Tibial nerve (tissue), 4 donors: ENCODE data around the gene PRR15L. TPM values are rescaled to one million over a fixed set of nuclear protein-coding genes. Genes with fewer than 3 reads are reported as not detected.

Experiments
- DNase-seq, 2 donors: peaks; one replicate each; pipeline ENCODE4 v3.0.0-alpha.2; 2019; ENCODE audit warnings: low spot score in 2 of 2
- H3K27ac ChIP-seq, 4 donors: fragments of 200-600 bp; sonication (generic) in 3 of 4; one replicate each; pipeline ENCODE4 v1.5.1; 2017 to 2019; ENCODE audit warnings: mild to moderate bottlenecking in 1 of 4
- H3K27me3 ChIP-seq, 2 donors: fragments of 200-600 bp; sonication (generic) in 1 of 2; one replicate each; pipeline versions ENCODE4 v1.5.1 to v1.6.0; 2017 to 2019
- H3K36me3 ChIP-seq, 3 donors: fragments of 200-600 bp; sonication (generic); one replicate each; pipeline ENCODE4 v1.5.1; 2018 to 2019
- H3K4me1 ChIP-seq, 4 donors: fragments of 200-600 bp; sonication (generic) in 3 of 4; one replicate each; pipeline ENCODE4 v1.5.1; 2017 to 2019
- H3K4me3 ChIP-seq, 4 donors: fragments of 200-600 bp; sonication (generic) in 3 of 4; one replicate each; pipeline ENCODE4 v1.5.1; 2017 to 2019; ENCODE audit warnings: mild to moderate bottlenecking in 1 of 4, moderate library complexity in 1 of 4
- H3K9me3 ChIP-seq, 4 donors: fragments of 200-600 bp; sonication (generic) in 3 of 4; one replicate each; pipeline ENCODE4 v1.5.1; 2017 to 2019
- EP300 ChIP-seq, 2 donors: sonication (generic); formaldehyde crosslinking; IDR thresholded peaks; one replicate each; pipeline ENCODE4 v1.6.1; 2017; ENCODE audit warnings: antibody characterized with exemption in 2 of 2, mild to moderate bottlenecking in 1 of 2
- POLR2A ChIP-seq, 2 donors: fragments of 450-650 bp; IDR thresholded peaks; one replicate each; pipeline ENCODE4 v1.6.1; 2017; ENCODE audit warnings: antibody characterized with exemption in 2 of 2, mild to moderate bottlenecking in 2 of 2, moderate library complexity in 2 of 2
- WGBS, 2 donors: methylation state at CpG; one replicate each; pipeline ENCODE4 v1.1.5; 2018; 5-methylcytosine and 5-hydroxymethylcytosine counted together
- total RNA-seq, 4 donors: library from RNA; depleted of rRNA; stranded (reverse); fragments of >200 nt; gene quantifications; one replicate each; pipeline ENCODE4 v1.1.0, GENCODE V29; 2016
- TF ChIP-seq, protein P1 (sequence below), 5 experiments: fragments of 200-600 bp in 3 of 5; fragments of 450-650 bp in 2 of 5; sonication (generic) in 3 of 5; IDR thresholded peaks; one replicate each; pipeline ENCODE4 v1.5.1; 2016 to 2019; ENCODE audit warnings: antibody characterized with exemption in 5 of 5, mild to moderate bottlenecking in 3 of 5, moderate library complexity in 2 of 5

The PRR15L gene
- total RNA-seq, 4 donors from 2014 or later: not detected

DNA sequence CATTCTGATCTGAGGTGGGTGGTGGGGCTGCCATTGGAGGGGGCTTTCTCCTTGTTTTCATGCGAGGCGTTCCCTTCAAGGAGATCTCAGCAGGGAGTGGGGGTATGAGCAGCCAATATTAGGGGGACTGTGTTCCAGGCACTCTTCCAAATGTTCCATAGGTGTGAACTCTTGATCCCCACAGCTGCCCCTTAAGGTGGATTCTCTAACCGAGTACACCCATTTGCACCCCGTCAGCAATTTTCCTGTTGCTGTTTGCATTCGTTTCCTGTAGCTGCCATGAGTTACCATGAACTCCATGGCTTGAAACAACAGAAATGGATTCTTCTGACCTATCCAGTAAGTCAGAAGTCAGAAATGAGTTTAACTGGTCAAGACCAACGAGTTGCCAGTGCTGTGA is 3.7 kb upstream of the PRR15L start:
- no peak for TF ChIP-seq POLR2A (IDR thresholded peaks at IDR 0.05)
- TF ChIP-seq, protein P1, sequence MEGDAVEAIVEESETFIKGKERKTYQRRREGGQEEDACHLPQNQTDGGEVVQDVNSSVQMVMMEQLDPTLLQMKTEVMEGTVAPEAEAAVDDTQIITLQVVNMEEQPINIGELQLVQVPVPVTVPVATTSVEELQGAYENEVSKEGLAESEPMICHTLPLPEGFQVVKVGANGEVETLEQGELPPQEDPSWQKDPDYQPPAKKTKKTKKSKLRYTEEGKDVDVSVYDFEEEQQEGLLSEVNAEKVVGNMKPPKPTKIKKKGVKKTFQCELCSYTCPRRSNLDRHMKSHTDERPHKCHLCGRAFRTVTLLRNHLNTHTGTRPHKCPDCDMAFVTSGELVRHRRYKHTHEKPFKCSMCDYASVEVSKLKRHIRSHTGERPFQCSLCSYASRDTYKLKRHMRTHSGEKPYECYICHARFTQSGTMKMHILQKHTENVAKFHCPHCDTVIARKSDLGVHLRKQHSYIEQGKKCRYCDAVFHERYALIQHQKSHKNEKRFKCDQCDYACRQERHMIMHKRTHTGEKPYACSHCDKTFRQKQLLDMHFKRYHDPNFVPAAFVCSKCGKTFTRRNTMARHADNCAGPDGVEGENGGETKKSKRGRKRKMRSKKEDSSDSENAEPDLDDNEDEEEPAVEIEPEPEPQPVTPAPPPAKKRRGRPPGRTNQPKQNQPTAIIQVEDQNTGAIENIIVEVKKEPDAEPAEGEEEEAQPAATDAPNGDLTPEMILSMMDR (IDR thresholded peaks at IDR 0.05): no peak
- H3K27me3 ChIP-seq: no peaks in the 10 kb centered on the region
- DNase-seq: no peak
- 79 to 87% methylated on average over 6 of the region's 6 CpGs for WGBS, 2 donors
- no peak overlapping the region for H3K4me3 ChIP-seq
- H3K4me1 ChIP-seq: peaks cover 0 to 9% (median 4%) of the 10 kb centered on the region in 4 donors
- H3K27ac ChIP-seq: no peak overlapping the region
- no peaks in the 10 kb centered on the region for H3K36me3 ChIP-seq
- H3K9me3 ChIP-seq: no peaks in the 10 kb centered on the region

DNA sequence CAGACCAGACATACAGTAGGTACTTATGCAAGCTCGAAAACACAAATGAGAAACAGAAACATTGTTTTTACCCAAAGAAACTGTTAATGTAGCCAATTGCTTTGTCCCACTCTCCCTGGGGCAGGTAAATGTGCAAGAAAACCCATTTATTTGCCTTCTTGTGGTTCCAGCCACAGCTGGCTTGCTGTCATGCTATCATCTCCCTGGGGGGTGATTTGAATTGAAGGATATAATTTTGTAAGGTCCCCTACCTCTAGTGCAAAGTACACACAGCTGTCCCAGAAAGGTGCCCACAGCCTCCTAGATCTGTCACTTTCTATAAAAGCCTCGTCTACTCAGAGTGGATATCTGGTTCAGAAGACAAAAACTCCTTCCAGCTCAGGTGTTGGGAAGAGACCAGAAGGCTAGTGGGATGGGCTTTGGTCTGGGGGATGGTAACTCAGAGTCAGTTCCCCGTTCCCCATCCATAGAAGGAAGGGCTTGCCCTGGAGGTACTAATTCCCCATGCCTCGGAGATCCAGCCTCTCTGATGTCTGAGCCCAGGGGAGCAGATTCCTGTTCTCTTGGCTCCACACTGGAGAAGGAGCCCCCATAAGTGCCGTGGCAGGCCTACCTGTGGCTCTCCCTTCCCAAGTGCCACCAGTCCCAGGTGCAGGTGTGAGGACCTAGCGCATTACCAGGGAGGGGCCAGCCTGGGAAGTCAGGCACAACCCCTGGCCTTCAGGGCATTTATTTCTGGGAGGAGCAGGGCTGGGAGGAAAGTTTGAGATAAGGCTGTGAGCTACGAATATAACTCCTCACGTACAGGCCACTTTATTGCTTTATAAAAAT is 2.4 kb upstream of the PRR15L start:
- no peak for DNase-seq
- peak overlapping the region in 1 of 4 donors; percentile 20 for H3K27ac ChIP-seq
- H3K27me3 ChIP-seq: no peaks in the 10 kb centered on the region
- no peak overlapping the region for H3K4me3 ChIP-seq
- 61 to 66% methylated on average over 7 to 8 of the region's 8 CpGs for WGBS, 2 donors
- H3K9me3 ChIP-seq: no peaks in the 10 kb centered on the region
- no peak for TF ChIP-seq EP300 (IDR thresholded peaks at IDR 0.05)
- TF ChIP-seq, protein P1 (IDR thresholded peaks at IDR 0.05): no peak
- no peak for TF ChIP-seq POLR2A (IDR thresholded peaks at IDR 0.05)
- H3K4me1 ChIP-seq: peaks cover 0 to 7% (median 0%) of the 10 kb centered on the region in 4 donors
- H3K36me3 ChIP-seq: no peaks in the 10 kb centered on the region

DNA sequence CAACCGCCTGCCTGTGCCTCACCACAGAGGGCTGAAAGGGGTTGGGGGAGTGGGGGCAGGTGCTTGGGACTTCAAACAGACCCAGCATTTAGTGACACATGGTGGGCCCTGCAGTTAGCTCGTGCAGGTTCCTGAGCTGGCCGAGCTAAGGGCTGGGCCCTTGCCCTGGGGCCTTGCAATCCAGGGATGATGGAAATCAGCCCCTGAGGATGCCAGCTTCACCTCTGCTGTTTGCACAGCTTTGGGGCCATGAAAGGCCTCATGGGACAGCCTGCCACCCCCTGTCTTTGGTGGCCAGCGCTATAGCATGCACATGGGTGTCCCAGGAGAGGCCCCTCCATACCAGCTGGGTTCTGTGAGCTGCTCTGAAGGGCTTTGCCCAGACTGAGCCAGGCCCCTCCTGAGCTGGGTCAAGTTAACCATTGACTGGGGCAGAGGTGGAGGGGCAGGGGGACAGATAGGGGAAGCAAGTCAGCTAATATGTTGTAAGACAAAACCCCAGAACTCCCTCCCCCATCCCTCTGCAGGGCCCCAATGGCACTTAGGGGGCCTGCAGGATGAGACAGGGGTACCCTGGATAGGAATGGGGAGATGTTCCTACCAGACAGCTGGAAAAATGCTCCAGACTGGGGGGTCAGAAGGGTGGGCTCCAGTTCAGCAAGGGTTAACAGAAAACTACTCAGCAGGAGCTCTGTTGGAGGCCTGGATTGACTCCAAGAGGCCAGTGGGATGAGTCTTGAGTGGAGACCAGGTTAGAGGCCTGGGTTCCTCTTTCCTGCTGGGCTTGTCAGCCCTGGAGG is 692 bp downstream of the PRR15L start:
- Histone ChIP-seq H3K4me3 (peak overlapping the region in 1 of 4 donors; percentile 27), H3K27me3 (no peaks in the 10 kb centered on the region), H3K9me3 (no peaks in the 10 kb centered on the region), H3K27ac (peak overlapping the region in 1 of 4 donors; percentile 68), H3K36me3 (no peaks in the 10 kb centered on the region), H3K4me1 (peaks cover 0 to 7% (median 0%) of the 10 kb centered on the region in 4 donors)
- TF ChIP-seq EP300 (IDR thresholded peaks at IDR 0.05): no peak
- TF ChIP-seq, protein P1 (IDR thresholded peaks at IDR 0.05): no peak
- TF ChIP-seq POLR2A (IDR thresholded peaks at IDR 0.05): no peak
- WGBS, 2 donors: 55 to 76% methylated on average over 3 of the region's 4 CpGs
- DNase-seq: no peak

DNA sequence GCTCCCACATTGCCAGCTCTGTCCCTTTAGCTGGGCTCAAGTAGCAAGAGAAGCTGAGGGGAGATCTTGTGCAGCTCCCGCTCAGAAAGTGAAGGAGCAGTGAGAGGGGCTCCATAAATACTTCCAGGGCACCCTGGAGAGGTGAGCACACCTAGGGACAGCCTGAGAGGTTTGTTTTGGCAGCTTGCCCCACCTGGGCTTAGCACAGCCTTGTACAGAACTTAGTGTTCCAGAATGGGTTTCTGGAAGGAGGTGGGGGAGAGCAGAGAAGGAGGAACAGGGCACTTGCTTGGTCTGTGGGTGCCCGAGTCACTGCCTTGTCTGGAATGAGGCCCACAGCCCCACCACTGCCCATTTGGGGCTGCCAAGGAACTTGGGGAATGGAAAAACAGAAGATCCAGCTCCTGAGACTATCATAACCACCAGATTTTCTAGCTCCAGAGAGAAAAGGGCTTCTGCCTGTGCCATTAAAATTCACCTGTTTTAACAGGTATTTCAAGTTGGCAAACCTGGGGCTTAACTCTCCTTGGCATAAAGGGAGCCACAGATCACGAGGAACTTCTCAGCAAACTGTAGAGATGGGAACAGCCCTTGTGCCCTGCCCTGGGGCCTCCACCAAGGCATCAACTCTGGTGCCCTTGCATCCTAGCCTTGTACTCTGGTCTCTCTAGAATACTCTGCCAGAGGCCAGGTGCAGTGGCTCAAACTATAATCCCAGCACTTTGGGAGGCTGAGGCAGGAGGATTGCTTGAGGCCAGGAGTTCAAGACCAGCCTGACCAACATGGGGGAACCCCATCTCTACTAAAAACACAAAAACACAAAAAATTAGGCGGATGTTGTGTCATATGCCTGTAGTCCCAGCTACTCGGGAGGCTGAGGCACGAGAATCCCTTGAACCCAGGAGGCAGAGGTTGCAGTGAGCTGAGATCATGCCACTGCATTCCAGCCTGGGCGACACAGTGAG is 1.9 kb downstream of the PRR15L start:
- Histone ChIP-seq H3K9me3 (no peaks in the 10 kb centered on the region), H3K4me1 (peaks cover 0 to 7% (median 0%) of the 10 kb centered on the region in 4 donors), H3K27me3 (no peaks in the 10 kb centered on the region), H3K27ac (peak overlapping the region in 2 of 4 donors; percentile 59 to 64), H3K4me3 (peak overlapping the region in 1 of 4 donors; percentile 27), H3K36me3 (no peaks in the 10 kb centered on the region)
- 78 to 83% methylated on average over 7 of the region's 7 CpGs for WGBS, 2 donors
- DNase-seq: no peak
- no peak for TF ChIP-seq POLR2A (IDR thresholded peaks at IDR 0.05)
- no peak for TF ChIP-seq EP300 (IDR thresholded peaks at IDR 0.05)
- TF ChIP-seq, protein P1 (IDR thresholded peaks at IDR 0.05): no peak
